LNCaP clone FGC (cell line): ENCODE results near the gene SFN.
A peak's percentile ranks its signal among the peaks of the same experiment; 100 is the strongest.

Source experiments
- DNase-seq: peaks from one replicate; pipeline ENCODE4 v3.0.0-alpha.2; 2011; ENCODE audit warnings: low read depth
- H3K4me3 ChIP-seq: 2 replicates; pipeline ENCODE4 v1.5.1; 2011; ENCODE audit warnings: mild to moderate bottlenecking, low read depth, low read length, control low read depth
- TF ChIP-seq, protein P1 (sequence below): IDR thresholded peaks from 2 replicates; pipeline ENCODE4 v1.5.1; 2012; ENCODE audit warnings: mild to moderate bottlenecking; ENCODE audit not compliant: control insufficient read depth, insufficient read depth; ENCODE audit errors: extremely low read depth

Gene SFN

DNA sequence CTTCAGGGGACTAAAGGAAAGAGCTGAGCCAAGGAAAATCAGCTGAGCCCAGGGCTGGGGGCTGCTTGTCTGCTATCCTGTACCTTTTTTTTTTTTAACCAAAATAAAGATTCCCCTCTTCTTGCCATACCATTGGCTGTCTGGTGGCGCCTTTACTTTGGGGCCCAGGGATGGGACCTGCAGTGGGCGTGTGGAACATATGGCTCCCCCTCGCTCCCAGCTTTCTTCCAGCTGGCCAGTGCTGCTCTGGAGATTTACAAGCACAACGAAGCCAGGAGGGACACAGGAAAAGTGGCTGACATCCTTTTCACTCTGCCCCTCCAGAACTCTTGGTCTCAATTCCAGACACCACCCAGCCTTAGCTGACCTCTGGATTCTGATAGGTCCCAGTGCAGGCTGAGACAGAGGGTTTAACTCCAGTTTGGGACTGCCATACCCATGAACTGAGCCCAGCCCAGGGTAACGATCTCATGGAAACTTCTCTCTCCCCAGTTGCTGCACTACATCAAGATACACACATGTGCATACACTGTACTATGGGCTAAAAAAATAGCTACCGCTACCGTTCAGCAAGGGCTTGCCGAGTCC, 5.4 kb upstream of the SFN start:
- H3K4me3 ChIP-seq: no peak overlapping the region
- no peak for DNase-seq
- TF ChIP-seq, protein P1, sequence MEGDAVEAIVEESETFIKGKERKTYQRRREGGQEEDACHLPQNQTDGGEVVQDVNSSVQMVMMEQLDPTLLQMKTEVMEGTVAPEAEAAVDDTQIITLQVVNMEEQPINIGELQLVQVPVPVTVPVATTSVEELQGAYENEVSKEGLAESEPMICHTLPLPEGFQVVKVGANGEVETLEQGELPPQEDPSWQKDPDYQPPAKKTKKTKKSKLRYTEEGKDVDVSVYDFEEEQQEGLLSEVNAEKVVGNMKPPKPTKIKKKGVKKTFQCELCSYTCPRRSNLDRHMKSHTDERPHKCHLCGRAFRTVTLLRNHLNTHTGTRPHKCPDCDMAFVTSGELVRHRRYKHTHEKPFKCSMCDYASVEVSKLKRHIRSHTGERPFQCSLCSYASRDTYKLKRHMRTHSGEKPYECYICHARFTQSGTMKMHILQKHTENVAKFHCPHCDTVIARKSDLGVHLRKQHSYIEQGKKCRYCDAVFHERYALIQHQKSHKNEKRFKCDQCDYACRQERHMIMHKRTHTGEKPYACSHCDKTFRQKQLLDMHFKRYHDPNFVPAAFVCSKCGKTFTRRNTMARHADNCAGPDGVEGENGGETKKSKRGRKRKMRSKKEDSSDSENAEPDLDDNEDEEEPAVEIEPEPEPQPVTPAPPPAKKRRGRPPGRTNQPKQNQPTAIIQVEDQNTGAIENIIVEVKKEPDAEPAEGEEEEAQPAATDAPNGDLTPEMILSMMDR: no peak

DNA sequence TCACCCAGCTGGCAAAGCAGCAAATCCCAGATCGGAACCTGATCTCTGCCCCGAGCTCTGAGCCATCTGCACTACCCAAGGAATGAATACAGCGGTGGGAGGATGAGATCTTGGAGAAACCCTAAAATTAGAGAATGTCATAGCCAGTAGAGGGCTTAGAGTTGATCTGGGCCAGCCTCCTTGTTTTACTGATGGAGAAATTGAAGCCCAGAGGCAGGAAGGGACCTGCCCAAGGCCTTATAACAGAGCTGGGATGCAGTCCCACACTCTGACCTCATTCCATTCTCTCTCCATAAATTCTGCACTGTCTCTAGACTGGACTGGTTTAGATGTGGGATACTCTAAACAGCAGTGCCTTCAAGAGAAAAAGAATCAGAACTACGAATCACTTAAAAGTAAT, 4.8 kb upstream of the SFN start:
- H3K4me3 ChIP-seq: no peak overlapping the region
- TF ChIP-seq, protein P1: no peak
- DNase-seq: no peak

DNA sequence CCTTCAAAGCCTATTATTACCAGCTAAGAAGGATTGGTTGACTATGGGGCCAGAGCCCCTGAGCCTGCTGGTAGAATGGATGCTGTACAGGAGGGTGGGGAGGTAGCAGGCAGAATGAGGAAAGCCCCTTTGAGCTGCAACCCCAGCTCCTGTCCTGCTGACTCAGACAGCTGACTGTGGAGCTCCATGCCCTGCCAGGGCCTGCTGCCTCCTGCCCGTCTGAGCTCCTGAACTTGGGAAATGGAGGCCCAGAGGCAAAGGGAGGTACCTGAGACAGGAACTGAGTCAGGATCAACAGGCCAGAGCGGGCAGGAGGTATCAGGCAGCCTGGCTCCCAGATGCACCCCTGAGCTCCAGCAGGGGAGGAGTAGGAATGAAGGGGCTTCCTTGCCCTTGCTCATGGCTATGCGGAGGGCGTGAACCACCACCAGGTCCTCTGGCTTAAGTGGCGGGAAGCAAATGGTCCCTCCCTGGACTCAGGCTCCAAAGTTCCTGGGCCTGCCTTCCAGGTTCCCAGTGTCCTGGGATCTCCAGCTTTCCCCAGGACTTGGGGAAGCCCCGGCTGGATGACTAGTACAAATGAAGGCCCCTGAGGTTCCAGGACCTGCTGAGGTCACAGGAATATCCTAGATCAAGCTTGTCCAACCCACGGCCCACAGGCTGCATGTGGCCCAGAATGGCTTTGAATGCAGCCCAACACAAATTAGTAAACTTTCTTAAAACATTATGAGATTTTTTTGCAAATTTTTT, 3.9 kb upstream of the SFN start:
- no peak for DNase-seq
- no peak overlapping the region for H3K4me3 ChIP-seq
- TF ChIP-seq, protein P1: no peak

DNA sequence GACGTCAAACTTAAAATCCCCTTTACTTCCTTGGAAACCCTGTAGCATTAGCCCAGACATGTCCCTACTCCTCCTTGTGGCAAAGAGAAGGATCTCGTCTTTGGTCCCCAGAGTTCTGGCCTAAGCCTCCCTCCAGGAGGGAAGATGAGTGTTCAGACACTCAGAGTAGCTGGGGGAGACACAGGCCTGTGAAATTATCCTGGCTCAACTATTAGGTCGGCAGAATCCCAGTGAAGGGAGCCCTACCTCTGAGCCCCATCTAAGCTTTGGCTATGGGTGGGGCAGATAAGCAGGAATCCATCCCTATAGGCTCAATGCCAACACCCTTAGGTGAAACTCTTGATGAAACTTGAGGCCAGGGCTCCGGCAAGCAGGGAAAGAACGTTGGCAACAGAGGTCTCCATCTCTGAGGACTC, 1.7 kb upstream of the SFN start:
- no peak for DNase-seq
- TF ChIP-seq, protein P1: no peak
- no peak overlapping the region for H3K4me3 ChIP-seq

DNA sequence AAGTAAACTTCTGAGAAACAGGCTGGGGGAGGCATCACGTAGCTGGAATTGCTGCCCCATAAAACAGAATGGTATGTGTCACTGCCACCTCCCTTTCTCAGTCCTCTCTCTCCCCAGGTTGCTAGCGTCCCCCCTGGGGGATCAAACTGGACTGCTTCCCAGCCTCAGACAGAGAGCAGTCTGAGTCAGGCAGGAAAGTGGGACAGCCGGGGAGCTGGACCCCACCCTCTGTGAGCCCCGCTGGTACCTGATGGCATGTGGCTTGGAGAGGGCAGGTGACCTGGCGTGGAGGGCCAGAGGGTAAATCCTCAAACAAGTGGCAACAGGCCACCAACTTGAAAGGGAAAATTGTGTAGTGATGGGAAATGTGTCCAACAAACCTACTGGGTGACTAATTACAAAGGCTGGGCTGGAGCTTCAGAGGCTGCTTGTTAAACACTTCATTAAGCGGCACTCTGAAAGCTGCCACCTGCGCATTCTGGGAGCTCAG, 1.0 kb upstream of the SFN start:
- DNase-seq: no peak
- no peak overlapping the region for H3K4me3 ChIP-seq
- TF ChIP-seq, protein P1: no peak

- H3K4me3 ChIP-seq: peak overlapping the region; percentile 78
- no peak for DNase-seq
- TF ChIP-seq, protein P1: no peak
Measured at GRCh38 chr1:26863685-26864077, 732 bp downstream of the SFN start.
